IMR-90 (cell line): ENCODE measurements around the gene CDH22. TPM values are rescaled to one million over a fixed set of nuclear protein-coding genes. Genes with fewer than 3 reads are reported as not detected.

Experiments used
- ATAC-seq: fragments of 200-7000 bp; cut with Tn5 transposase; 2 replicates; pipeline ENCODE4 v1.9.1; 2020; ENCODE audit warnings: low read depth, mild to moderate bottlenecking, moderate library complexity
- BruUV-seq: library from RNA; stranded (reverse); fragments of 400-500 nt; replicated peaks from 2 replicates; lab custom pipeline; 2021; lab: Mats Ljungman, UMichigan
- CTCF ChIA-PET: fragments of 300-600 bp; formaldehyde crosslinking; extraction: SDS; loops from one replicate; lab custom pipeline; 2021; ENCODE audit warnings: antibody characterized with exemption; lab: Yijun Ruan, JAX
- POLR2A ChIA-PET: fragments of 300-600 bp; sonication (Branson Sonifier 250); formaldehyde crosslinking; loops from one replicate; lab custom pipeline; 2022; ENCODE audit warnings: antibody characterized with exemption; ENCODE audit not compliant: unreplicated experiment; lab: Charles Lee
- DNase-seq: peaks from one replicate; pipeline ENCODE4 v3.0.0; 2013
- H2AFZ ChIP-seq: replicated peaks from 2 replicates; pipeline ENCODE3; 2013; ENCODE audit warnings: low read length, mild to moderate bottlenecking; ENCODE audit not compliant: poor library complexity
- H2AK5ac ChIP-seq: 2 replicates; pipeline ENCODE4 v1.6.1; 2013; ENCODE audit warnings: low read depth, low read length, inconsistent platforms
- H2AK9ac ChIP-seq: replicated peaks from 2 replicates; pipeline ENCODE3; 2013; ENCODE audit warnings: mild to moderate bottlenecking, low read depth, low read length, moderate library complexity; ENCODE audit not compliant: poor library complexity
- H2BK120ac ChIP-seq: 2 replicates; pipeline ENCODE4 v1.6.1; 2013; ENCODE audit warnings: low read depth, low read length, inconsistent platforms
- H2BK15ac ChIP-seq: 3 replicates; pipeline ENCODE4 v1.6.1; 2013; ENCODE audit warnings: low read depth, low read length, inconsistent platforms
- H2BK20ac ChIP-seq: 2 replicates; pipeline ENCODE4 v1.6.1; 2013; ENCODE audit warnings: low read depth, mild to moderate bottlenecking, inconsistent platforms, low read length, moderate library complexity
- H2BK5ac ChIP-seq: 2 replicates; pipeline ENCODE4 v1.6.1; 2013; ENCODE audit warnings: mild to moderate bottlenecking, low read depth, low read length, inconsistent platforms; ENCODE audit not compliant: poor library complexity, severe bottlenecking
- H3K14ac ChIP-seq: replicated peaks from 2 replicates; pipeline ENCODE4 v1.6.1; 2013; ENCODE audit warnings: low read depth, low read length, inconsistent platforms
- H3K18ac ChIP-seq: 2 replicates; pipeline ENCODE4 v1.6.1; 2013; ENCODE audit warnings: low read depth, low read length, control low read depth
- H3K23ac ChIP-seq: 2 replicates; pipeline ENCODE4 v1.6.1; 2013; ENCODE audit warnings: low read depth, low read length, inconsistent platforms
- H3K27ac ChIP-seq: 2 replicates; pipeline ENCODE4 v1.5.1; 2013; ENCODE audit warnings: mild to moderate bottlenecking, control low read depth, low read length; ENCODE audit not compliant: insufficient read depth
- H3K27me3 ChIP-seq: 2 replicates; pipeline ENCODE4 v1.6.1; 2013; ENCODE audit warnings: low read length; ENCODE audit not compliant: control insufficient read depth, insufficient read depth
- H3K36me3 ChIP-seq: 2 replicates; pipeline ENCODE4 v1.6.1; 2013; ENCODE audit warnings: low read length, mixed read lengths; ENCODE audit not compliant: control insufficient read depth, insufficient read depth
- H3K4ac ChIP-seq: 2 replicates; pipeline ENCODE4 v1.6.1; 2013; ENCODE audit warnings: low read depth, low read length, inconsistent platforms
- H3K4me1 ChIP-seq: 2 replicates; pipeline ENCODE4 v1.6.1; 2013; ENCODE audit warnings: low read length, mixed read lengths; ENCODE audit not compliant: control insufficient read depth, insufficient read depth
- H3K4me2 ChIP-seq: 2 replicates; pipeline ENCODE4 v1.6.1; 2013; ENCODE audit warnings: low read depth, mild to moderate bottlenecking, control low read depth, low read length, moderate library complexity
- H3K4me3 ChIP-seq: 2 replicates; pipeline ENCODE4 v1.5.1; 2013; ENCODE audit warnings: low read depth, mild to moderate bottlenecking, control low read depth, low read length, moderate library complexity; ENCODE audit not compliant: insufficient read depth
- H3K56ac ChIP-seq: 2 replicates; pipeline ENCODE4 v1.6.1; 2013; ENCODE audit warnings: low read length, inconsistent platforms; ENCODE audit not compliant: insufficient read depth; ENCODE audit errors: extremely low read depth
- H3K79me1 ChIP-seq, 2 experiments: 2 replicates each; pipeline ENCODE4 v1.6.1; 2013; ENCODE audit warnings: low read length in 2 of 2, inconsistent platforms in 1 of 2, low read depth in 1 of 2
- H3K9ac ChIP-seq: 2 replicates; pipeline ENCODE4 v1.6.1; 2013; ENCODE audit warnings: low read depth, low read length, control low read depth
- H3K9me1 ChIP-seq: 2 replicates; pipeline ENCODE4 v1.6.1; 2013; ENCODE audit warnings: low read length, inconsistent platforms; ENCODE audit not compliant: insufficient read depth
- H3K9me3 ChIP-seq: 2 replicates; pipeline ENCODE4 v1.6.1; 2013; ENCODE audit warnings: low read length; ENCODE audit not compliant: control insufficient read depth, insufficient read depth
- H4K20me1 ChIP-seq: 2 replicates; pipeline ENCODE4 v1.6.1; 2013; ENCODE audit warnings: low read length, inconsistent platforms; ENCODE audit not compliant: insufficient read depth
- H4K5ac ChIP-seq: 2 replicates; pipeline ENCODE4 v1.6.1; 2013; ENCODE audit warnings: mild to moderate bottlenecking, low read depth, low read length, control low read depth
- H4K8ac ChIP-seq, 2 experiments: 2 replicates each; pipeline ENCODE4 v1.6.1; 2013; ENCODE audit warnings: low read depth in 2 of 2, low read length in 2 of 2, control low read depth in 1 of 2, inconsistent platforms in 1 of 2
- H4K91ac ChIP-seq: 2 replicates; pipeline ENCODE4 v1.6.1; 2013; ENCODE audit warnings: low read depth, low read length, inconsistent platforms; ENCODE audit not compliant: insufficient read depth
- BHLHE40 ChIP-seq: fragments of 150-350 bp; IDR thresholded peaks from 2 replicates; pipeline ENCODE4 v1.6.1; 2016; ENCODE audit warnings: mild to moderate bottlenecking, low read depth, low read length
- CHD1 ChIP-seq: IDR thresholded peaks from 2 replicates; pipeline ENCODE4 v1.6.1; 2012; ENCODE audit warnings: low read depth, low read length, improper control_type of control experiment
- CTCF ChIP-seq: conservative IDR thresholded peaks from 2 replicates; pipeline ENCODE4 v1.5.1; 2012; ENCODE audit warnings: mild to moderate bottlenecking, low read depth, low read length, improper control_type of control experiment
- ELK1 ChIP-seq: fragments of 150-350 bp; IDR thresholded peaks from 2 replicates; pipeline ENCODE4 v1.6.1; 2016; ENCODE audit warnings: low read depth, mild to moderate bottlenecking, low read length, moderate library complexity, borderline replicate concordance
- FOS ChIP-seq: fragments of 150-350 bp; IDR thresholded peaks from 2 replicates; pipeline ENCODE4 v1.6.1; 2016; ENCODE audit warnings: low read depth, low read length
- MAZ ChIP-seq: IDR thresholded peaks from 2 replicates; pipeline ENCODE4 v1.6.1; 2012; ENCODE audit warnings: low read depth, mild to moderate bottlenecking, low read length, improper control_type of control experiment, moderate library complexity, borderline replicate concordance
- MXI1 ChIP-seq: IDR thresholded peaks from 2 replicates; pipeline ENCODE4 v1.6.1; 2012; ENCODE audit warnings: low read depth, mild to moderate bottlenecking, low read length, moderate library complexity, borderline replicate concordance
- NFE2L2 ChIP-seq: fragments of 150-350 bp; IDR thresholded peaks from 2 replicates; pipeline ENCODE4 v1.6.1; 2016; ENCODE audit warnings: low read depth, mild to moderate bottlenecking, low read length
- POLR2A ChIP-seq: IDR thresholded peaks from 2 replicates; pipeline ENCODE4 v1.6.1; 2012; ENCODE audit warnings: mild to moderate bottlenecking, low read depth, low read length
- RCOR1 ChIP-seq: IDR thresholded peaks from 2 replicates; pipeline ENCODE4 v1.6.1; 2012; ENCODE audit warnings: mild to moderate bottlenecking, low read length, improper control_type of control experiment; ENCODE audit not compliant: insufficient replicate concordance
- WGBS, 2 experiments: methylation state at CpG; one replicate each; pipeline versions ENCODE4 v1.1.5 to v1.1.7; 2013; ENCODE audit warnings: missing lambda C conversion rate in 2 of 2; ENCODE audit not compliant: insufficient read length in 1 of 2; ENCODE audit errors: extremely low coverage in 2 of 2; 5-methylcytosine and 5-hydroxymethylcytosine counted together
- dilution Hi-C: fragments of 300-500 bp; cut with HindIII; formaldehyde crosslinking; loops from one replicate; pipeline ENCODE4 v1.14.3; 2018; ENCODE audit warnings: low sequenced_read_pairs; ENCODE audit not compliant: unreplicated experiment
- in situ Hi-C: fragments of 300-500 bp; cut with MboI; formaldehyde crosslinking; loops from 3 replicates; pipeline ENCODE4 v1.14.3; 2019; ENCODE audit warnings: low sequenced_read_pairs, inconsistent platforms, mixed read lengths
- intact Hi-C: fragments of 100-400 bp; cut with micrococcal nuclease; formaldehyde crosslinking; loops from 2 replicates; pipeline ENCODE4 v1.10.0; 2022
- polyA plus RNA-seq, 3 experiments: library from polyadenylated mRNA; depleted of rRNA; stranded (reverse); fragments of >200 nt; gene quantifications; 2 replicates each; pipeline ENCODE4 v1.2.3, GENCODE V29; 2012; ENCODE audit warnings: low replicate concordance in 1 of 3
- total RNA-seq: library from RNA; depleted of rRNA; stranded (reverse); fragments of >200 nt; gene quantifications from 2 replicates; pipeline ENCODE4 v1.2.3, GENCODE V29; 2012

The CDH22 gene
- total and polyA plus RNA-seq, 2 of the 4 experiments (the other 2 are of a cell fraction): not detected

- no peak for ATAC-seq
These were observed 25.1 kb upstream of the CDH22 start for GRCh38 chr20:46333161-46333991.

More at GRCh38 chr20:46333161-46333991, 25.1 kb upstream of the CDH22 start:
- POLR2A ChIA-PET: interaction anchor here (0.5 to 0.8 kb wide), 2 partner anchors 30 to 304 kb away, joined by 3 to 13 read pairs; no protein-coding TSS in a partner anchor
- Histone ChIP-seq H2AK5ac (no peak overlapping the region), H3K9me3 (no peaks in the 10 kb centered on the region), H4K91ac (no peak overlapping the region), H3K36me3 (no peaks in the 10 kb centered on the region), H3K4ac (no peak overlapping the region), H3K4me1 (no peaks in the 10 kb centered on the region), H2BK20ac (no peak overlapping the region), H3K4me2 (no peak overlapping the region), H3K18ac (no peak overlapping the region), H3K9me1 (no peaks in the 10 kb centered on the region), H3K79me1 (no peaks in the 10 kb centered on the region), H2BK5ac (no peak overlapping the region), H3K27me3 (peaks cover 68% of the 10 kb centered on the region), H2AFZ (no peak overlapping the region), H2AK9ac (no peak overlapping the region), H2BK120ac (no peak overlapping the region), H3K4me3 (no peak overlapping the region), H3K56ac (no peak overlapping the region), H3K9ac (no peak overlapping the region), H4K5ac (no peak overlapping the region), H4K8ac (no peak overlapping the region), H3K23ac (no peak overlapping the region), H3K27ac (no peak overlapping the region), H4K20me1 (no peaks in the 10 kb centered on the region), H2BK15ac (no peak overlapping the region), H3K14ac (no peak overlapping the region)
- no peak for DNase-seq
- WGBS, 2 experiments: 80% methylated on average over 2 of the region's 8 CpGs; no CpG with 5 or more reads in 1 of the 2 experiments
- CTCF ChIA-PET: interaction anchor here (0.5 kb wide), 1 partner anchor 272 kb away, joined by 3 read pairs; no protein-coding TSS in a partner anchor
- dilution Hi-C loops: no loop called here
- BruUV-seq: no TSS peak
- no peak for TF ChIP-seq ELK1
- TF ChIP-seq NFE2L2: no peak
- TF ChIP-seq CHD1: no peak
- no peak for TF ChIP-seq MAZ
- no peak for TF ChIP-seq MXI1
- TF ChIP-seq CTCF: no peak
- no peak for TF ChIP-seq RCOR1
- no peak for TF ChIP-seq BHLHE40
- no peak for TF ChIP-seq FOS
- TF ChIP-seq POLR2A: no peak
- in situ Hi-C loops: no loop called here
- intact Hi-C loops: no loop called here
